ENCODE measurements around the gene GNPTAB.

GRCh38 chr12:101839324-101840283 lies 8.8 kb upstream of the GNPTAB start:
- TF ChIP-seq CTCF (conservative IDR thresholded peaks at IDR 0.05; ENCODE audit: low read length) (peak; percentile 93), EZH2phosphoT487 (IDR thresholded peaks at IDR 0.05; ENCODE audit: borderline replicate concordance, low read depth, low read length) (no peak)
